OCI-LY1 (cell line): ENCODE results near the gene IVL.

ENCODE experiments used
- EZH2 ChIP-seq: fragments of 200-600 bp; sonication (generic), shearing (Covaris generic); IDR thresholded peaks from 2 replicates; pipeline ENCODE4 v1.8.0; 2017; ENCODE audit warnings: borderline replicate concordance, mixed run types, mild to moderate bottlenecking, antibody characterized with exemption, low read length, moderate library complexity, mixed read lengths
- TF ChIP-seq, protein P1 (sequence below): fragments of 200-600 bp; sonication (generic), shearing (Covaris generic); IDR thresholded peaks from 2 replicates; pipeline ENCODE4 v1.5.1; 2017; ENCODE audit warnings: mild to moderate bottlenecking, antibody characterized with exemption, low read length, moderate library complexity, mixed read lengths

DNA sequence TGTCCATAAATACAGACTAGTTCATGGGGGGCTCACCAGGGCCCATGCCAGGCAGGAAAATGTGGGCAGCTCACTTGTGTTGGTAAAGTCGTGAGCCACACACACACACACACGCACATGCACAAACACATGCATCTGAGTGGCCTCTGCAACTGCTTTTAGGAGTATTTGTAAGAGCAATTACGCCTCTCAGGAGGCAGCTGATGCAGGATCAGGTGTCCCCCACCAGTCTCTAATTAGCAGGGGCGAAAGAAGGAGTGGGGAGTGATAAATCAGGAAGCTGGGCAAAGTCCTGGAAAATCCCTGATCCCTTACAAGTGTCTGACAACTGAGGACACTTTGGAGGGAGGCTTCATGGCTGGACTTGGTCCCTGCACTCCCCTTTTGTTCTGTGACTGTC is 5.7 kb upstream of the IVL start:
- TF ChIP-seq, protein P1, sequence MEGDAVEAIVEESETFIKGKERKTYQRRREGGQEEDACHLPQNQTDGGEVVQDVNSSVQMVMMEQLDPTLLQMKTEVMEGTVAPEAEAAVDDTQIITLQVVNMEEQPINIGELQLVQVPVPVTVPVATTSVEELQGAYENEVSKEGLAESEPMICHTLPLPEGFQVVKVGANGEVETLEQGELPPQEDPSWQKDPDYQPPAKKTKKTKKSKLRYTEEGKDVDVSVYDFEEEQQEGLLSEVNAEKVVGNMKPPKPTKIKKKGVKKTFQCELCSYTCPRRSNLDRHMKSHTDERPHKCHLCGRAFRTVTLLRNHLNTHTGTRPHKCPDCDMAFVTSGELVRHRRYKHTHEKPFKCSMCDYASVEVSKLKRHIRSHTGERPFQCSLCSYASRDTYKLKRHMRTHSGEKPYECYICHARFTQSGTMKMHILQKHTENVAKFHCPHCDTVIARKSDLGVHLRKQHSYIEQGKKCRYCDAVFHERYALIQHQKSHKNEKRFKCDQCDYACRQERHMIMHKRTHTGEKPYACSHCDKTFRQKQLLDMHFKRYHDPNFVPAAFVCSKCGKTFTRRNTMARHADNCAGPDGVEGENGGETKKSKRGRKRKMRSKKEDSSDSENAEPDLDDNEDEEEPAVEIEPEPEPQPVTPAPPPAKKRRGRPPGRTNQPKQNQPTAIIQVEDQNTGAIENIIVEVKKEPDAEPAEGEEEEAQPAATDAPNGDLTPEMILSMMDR, result no peak
- TF ChIP-seq EZH2, result no peak
